Hepatocyte (in vitro differentiated cells): ENCODE results near the gene HUWE1.

Experiments used
- EZH2 ChIP-seq: fragments of 200-600 bp; sonication (generic); IDR thresholded peaks from 2 replicates; pipeline ENCODE4 v1.6.1; 2016; ENCODE audit warnings: antibody characterized with exemption, mild to moderate bottlenecking, borderline replicate concordance
- TF ChIP-seq, protein P1 (sequence below): fragments of 200-600 bp; sonication (generic); IDR thresholded peaks from 2 replicates; pipeline ENCODE4 v1.5.1; 2016; ENCODE audit warnings: antibody characterized with exemption, mild to moderate bottlenecking; ENCODE audit not compliant: poor library complexity

DNA sequence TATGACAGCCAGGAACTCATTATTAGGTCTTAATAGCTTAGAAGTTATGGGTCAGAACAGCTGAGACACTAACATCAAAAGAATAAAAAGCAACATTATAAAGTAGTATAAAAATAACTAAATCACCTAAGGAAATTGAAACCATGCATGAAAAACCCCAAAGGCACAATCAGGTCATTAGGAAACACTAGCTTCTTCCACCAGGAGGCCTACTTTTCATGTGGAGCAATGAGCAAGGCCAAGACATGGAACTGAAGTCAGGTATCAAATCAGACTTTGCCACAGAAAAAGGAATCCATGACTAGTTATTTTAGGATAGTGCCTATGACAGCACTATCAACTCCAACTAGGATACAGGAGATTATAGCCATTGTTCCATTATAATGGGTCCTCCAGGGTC lies 7.9 kb downstream of the HUWE1 start:
- TF ChIP-seq, protein P1, sequence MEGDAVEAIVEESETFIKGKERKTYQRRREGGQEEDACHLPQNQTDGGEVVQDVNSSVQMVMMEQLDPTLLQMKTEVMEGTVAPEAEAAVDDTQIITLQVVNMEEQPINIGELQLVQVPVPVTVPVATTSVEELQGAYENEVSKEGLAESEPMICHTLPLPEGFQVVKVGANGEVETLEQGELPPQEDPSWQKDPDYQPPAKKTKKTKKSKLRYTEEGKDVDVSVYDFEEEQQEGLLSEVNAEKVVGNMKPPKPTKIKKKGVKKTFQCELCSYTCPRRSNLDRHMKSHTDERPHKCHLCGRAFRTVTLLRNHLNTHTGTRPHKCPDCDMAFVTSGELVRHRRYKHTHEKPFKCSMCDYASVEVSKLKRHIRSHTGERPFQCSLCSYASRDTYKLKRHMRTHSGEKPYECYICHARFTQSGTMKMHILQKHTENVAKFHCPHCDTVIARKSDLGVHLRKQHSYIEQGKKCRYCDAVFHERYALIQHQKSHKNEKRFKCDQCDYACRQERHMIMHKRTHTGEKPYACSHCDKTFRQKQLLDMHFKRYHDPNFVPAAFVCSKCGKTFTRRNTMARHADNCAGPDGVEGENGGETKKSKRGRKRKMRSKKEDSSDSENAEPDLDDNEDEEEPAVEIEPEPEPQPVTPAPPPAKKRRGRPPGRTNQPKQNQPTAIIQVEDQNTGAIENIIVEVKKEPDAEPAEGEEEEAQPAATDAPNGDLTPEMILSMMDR: no peak
- TF ChIP-seq EZH2: no peak
